Body of pancreas (tissue), 4 donors: ENCODE results near the gene MYO16. TPM values are rescaled to one million over a fixed set of nuclear protein-coding genes. Genes with fewer than 3 reads are reported as not detected.
A peak's percentile ranks its signal among the peaks of the same experiment; 100 is the strongest.

Source experiments
- ATAC-seq: fragments of 150-250 bp; one replicate; pipeline ENCODE4 v1.9.1; 2016
- DNase-seq, 4 donors: peaks; one replicate each; pipeline ENCODE4 v3.0.0-alpha.2; 2019
- H3K27ac ChIP-seq, 4 donors: fragments of 200-600 bp; sonication (generic); 1 replicate in 3 of 4; 2 replicates in 1 of 4; pipeline versions ENCODE4 v1.5.1 to v1.6.1; 2016 to 2019; ENCODE audit warnings: mild to moderate bottlenecking in 1 of 4, mixed read lengths in 1 of 4, moderate library complexity in 1 of 4
- H3K27me3 ChIP-seq, 2 donors: fragments of 200-600 bp; sonication (generic); one replicate each; pipeline ENCODE4 v1.6.0; 2016; ENCODE audit warnings: mild to moderate bottlenecking in 1 of 2
- H3K36me3 ChIP-seq, 2 donors: fragments of 200-600 bp; sonication (generic); replicated peaks in 1 of 2; 2 replicates each; pipeline ENCODE4 v1.5.1; 2016; ENCODE audit warnings: low read depth in 2 of 2; ENCODE audit not compliant: insufficient read depth in 1 of 2
- H3K4me1 ChIP-seq: fragments of 200-600 bp; sonication (generic); one replicate; pipeline ENCODE4 v1.6.0; 2016
- H3K4me3 ChIP-seq, 2 donors: fragments of 200-600 bp; sonication (generic); 1 replicate in 1 of 2; 2 replicates in 1 of 2; pipeline ENCODE4 v1.5.1; 2016 to 2019
- H3K9me3 ChIP-seq, 3 donors: fragments of 200-600 bp; sonication (generic); 1 replicate in 2 of 3; 2 replicates in 1 of 3; pipeline ENCODE4 v1.5.1; 2016
- CTCF ChIP-seq, 7 experiments: fragments of 450-650 bp in 4 of 7; fragments of 200-600 bp in 3 of 7; sonication (generic) in 3 of 7; IDR thresholded peaks; one replicate each; pipeline ENCODE4 v1.5.1; 2016 to 2019; ENCODE audit warnings: antibody characterized with exemption in 7 of 7
- POLR2A ChIP-seq, 3 donors: fragments of 450-650 bp; IDR thresholded peaks; one replicate each; pipeline ENCODE4 v1.6.1; 2016; ENCODE audit warnings: antibody characterized with exemption in 3 of 3, mild to moderate bottlenecking in 2 of 3
- WGBS, 2 donors: methylation state at CpG; one replicate each; pipeline ENCODE4 v1.1.5; 2017; 5-methylcytosine and 5-hydroxymethylcytosine counted together
- intact Hi-C: fragments of 100-400 bp; cut with DNase I; formaldehyde crosslinking; loops from one replicate; pipeline ENCODE4 v1.15.1; 2023
- total RNA-seq, 2 donors: library from RNA; depleted of rRNA; stranded (reverse); fragments of >200 nt; gene quantifications; one replicate each; pipeline ENCODE4 v1.1.0, GENCODE V29; 2016

Gene MYO16
- total RNA-seq, 2 donors from 2014 or later = under 0.01 to 0.78 TPM

- Histone ChIP-seq H3K27ac (no peak overlapping the region), H3K9me3 (no peaks in the 10 kb centered on the region), H3K4me1 (no peaks in the 10 kb centered on the region), H3K36me3 (no peaks in the 10 kb centered on the region), H3K27me3 (no peaks in the 10 kb centered on the region), H3K4me3 (no peak overlapping the region)
- no peak for TF ChIP-seq POLR2A (IDR thresholded peaks at IDR 0.05)
- TF ChIP-seq CTCF (IDR thresholded peaks at IDR 0.05) = no peak
- no peak for ATAC-seq
- intact Hi-C loops = no loop called here
- DNase-seq = no peak
- 71 to 75% methylated on average over 4 of the region's 4 CpGs for WGBS, 2 donors
Observed at GRCh38 chr13:109255141-109255856, 625.9 kb downstream of the MYO16 start.

GRCh38 chr13:109256866-109257760 is 627.7 kb downstream of the MYO16 start:
- peak; percentile 92 for ATAC-seq
- intact Hi-C loops = no loop called here
- Histone ChIP-seq H3K9me3 (no peaks in the 10 kb centered on the region), H3K4me3 (no peak overlapping the region), H3K27ac (peak overlapping the region in 2 of 4 donors; percentile 45 to 62), H3K4me1 (no peaks in the 10 kb centered on the region), H3K27me3 (no peaks in the 10 kb centered on the region), H3K36me3 (no peaks in the 10 kb centered on the region)
- TF ChIP-seq POLR2A (IDR thresholded peaks at IDR 0.05) (no peak), CTCF (IDR thresholded peaks at IDR 0.05) (no peak)
- DNase-seq = peak in 2 of 4 donors; percentile 40 to 48
- 7 to 16% methylated on average over 3 of the region's 3 CpGs for WGBS, 2 donors
